ENCODE results near the gene DTNA. TPM values are rescaled to one million over a fixed set of nuclear protein-coding genes. Genes with fewer than 3 reads are reported as not detected.

The DTNA gene
- total and polyA plus RNA-seq, 2 of the 8 experiments (the other 6 are each of a cell fraction or from before 2014, with no cell fraction given), result 30.2 to 32.7 TPM

DNA sequence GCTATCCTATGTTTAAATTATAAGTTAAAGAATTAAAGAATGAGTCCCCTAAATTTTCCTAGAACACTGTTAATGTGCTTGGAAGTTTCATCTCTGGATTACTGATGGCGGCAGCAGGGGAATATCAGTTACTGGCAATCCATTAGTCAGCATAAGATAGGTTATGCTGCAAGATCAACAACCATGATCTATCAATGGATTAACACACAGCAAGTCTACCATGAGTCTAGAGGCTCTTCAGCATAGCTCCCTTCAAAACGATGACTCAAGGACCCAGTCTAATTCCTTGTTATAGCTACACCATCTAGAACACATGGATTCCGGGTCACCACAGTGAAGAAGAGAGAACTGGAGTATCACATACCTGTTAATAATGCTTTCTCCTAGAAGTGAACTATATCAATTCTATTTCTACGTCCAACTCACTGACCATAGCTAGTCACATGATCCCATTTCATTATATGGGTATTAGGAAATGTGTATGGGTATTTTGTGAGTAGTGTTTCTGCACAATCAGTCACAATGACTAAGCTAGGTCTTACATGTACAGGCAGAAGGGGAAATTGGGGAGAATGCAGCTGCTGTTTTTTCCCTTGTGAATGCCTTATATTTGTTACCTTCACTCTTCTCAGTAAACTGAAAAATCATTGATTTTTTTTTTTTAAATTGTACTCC, 222.8 kb downstream of the DTNA start:
- H3K9me3 ChIP-seq (ENCODE audit: insufficient read depth in 2 of 2, low read depth in 1 of 2, low read length in 1 of 2), result no peaks in the 10 kb centered on the region
- TF ChIP-seq HDAC2 (IDR thresholded peaks at IDR 0.05; ENCODE audit: borderline replicate concordance in 1 of 2, low read depth in 2 of 2, low read length in 2 of 2) (no peak), TAF1 (IDR thresholded peaks at IDR 0.05; ENCODE audit: low read depth, low read length) (no peak), BACH1 (IDR thresholded peaks at IDR 0.05; ENCODE audit: low read length) (no peak), RFX5 (IDR thresholded peaks at IDR 0.05; ENCODE audit: borderline replicate concordance, low read depth, low read length) (no peak), SRF (IDR thresholded peaks at IDR 0.05; ENCODE audit: low read depth, low read length) (no peak), MAFK (IDR thresholded peaks at IDR 0.05; ENCODE audit: low read depth, low read length) (no peak), CTBP2 (IDR thresholded peaks at IDR 0.05; ENCODE audit: borderline replicate concordance, insufficient read depth, insufficient read length, low read length) (no peak), PHF8 (conservative IDR thresholded peaks at IDR 0.05; ENCODE audit: low read depth, low read length) (no peak), POU5F1 (IDR thresholded peaks at IDR 0.05; ENCODE audit: low read depth, low read length) (no peak), CBX5 (IDR thresholded peaks at IDR 0.05; ENCODE audit: low read depth, low read length) (no peak)
- TF ChIP-seq, protein P1, sequence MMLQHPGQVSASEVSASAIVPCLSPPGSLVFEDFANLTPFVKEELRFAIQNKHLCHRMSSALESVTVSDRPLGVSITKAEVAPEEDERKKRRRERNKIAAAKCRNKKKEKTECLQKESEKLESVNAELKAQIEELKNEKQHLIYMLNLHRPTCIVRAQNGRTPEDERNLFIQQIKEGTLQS (IDR thresholded peaks at IDR 0.05; ENCODE audit: insufficient read depth, low read depth, low read length), result no peak
- H2BK15ac ChIP-seq (ENCODE audit: low read length), result no peak overlapping the region
- no peak overlapping the region for H2BK12ac ChIP-seq (ENCODE audit: low read depth, low read length)
- H3K14ac ChIP-seq (ENCODE audit: insufficient read length), result no peak overlapping the region
- no peaks in the 10 kb centered on the region for H4K20me1 ChIP-seq (replicated peaks in 1 of 2; ENCODE audit: control insufficient read depth in 1 of 2, insufficient read depth in 2 of 2, low read length in 2 of 2)
- H2AK5ac ChIP-seq (ENCODE audit: low read depth, low read length), result no peak overlapping the region
- no peak overlapping the region for H4K5ac ChIP-seq (ENCODE audit: insufficient read length, low read depth, low read length)
- H3K79me1 ChIP-seq (ENCODE audit: low read depth, low read length), result no peaks in the 10 kb centered on the region
- no peaks in the 10 kb centered on the region for H3K23me2 ChIP-seq (ENCODE audit: low read depth, low read length)
- POLR2A ChIA-PET (ENCODE audit: partially characterized antibody), result interaction anchor here (0.7 kb wide), 1 partner anchor 1517 kb away, joined by 3 read pairs; no protein-coding TSS in a partner anchor
- 87% methylated on average over 4 of the region's 4 CpGs; no CpG with 5 or more reads in 1 of the 2 experiments for WGBS, 2 experiments (ENCODE audit: extremely low coverage in 1 of 2, insufficient coverage in 1 of 2, insufficient read length in 1 of 2, insufficient replicate concordance in 2 of 2, low coverage in 1 of 2, low lambda C conversion rate in 2 of 2, missing lambda C conversion rate in 1 of 2)
- no peak overlapping the region for H3K18ac ChIP-seq (ENCODE audit: extremely low read depth, low read length)
- H3K4me3 ChIP-seq (ENCODE audit: extremely low read depth in 1 of 4, insufficient read depth in 2 of 4, low read depth in 3 of 4, low read length in 4 of 4), result no peak overlapping the region
- H3K56ac ChIP-seq (replicated peaks; ENCODE audit: insufficient read length, low read depth, low read length), result no peak overlapping the region
- no peaks in the 10 kb centered on the region for H3K27me3 ChIP-seq (replicated peaks in 1 of 4; ENCODE audit: control insufficient read depth in 3 of 4, extremely low read depth in 1 of 4, insufficient read depth in 3 of 4, low read length in 3 of 4)
- FAIRE-seq (no peak), DNase-seq (ENCODE audit: low read depth in 1 of 2, low spot score in 2 of 2) (no peak)
- no peak overlapping the region for H2BK120ac ChIP-seq (replicated peaks; ENCODE audit: low read depth, low read length)
- CTCF ChIA-PET (ENCODE audit: partially characterized antibody), result interaction anchor here (0.6 to 1.1 kb wide), 6 partner anchors 10 to 66 kb away, joined by 3 to 5 read pairs (median 3); no protein-coding TSS in a partner anchor
- H4K8ac ChIP-seq (ENCODE audit: extremely low read depth, insufficient read depth, low read length), result no peak overlapping the region
- H3K4ac ChIP-seq (replicated peaks; ENCODE audit: insufficient read length, low read depth, low read length), result no peak overlapping the region
- no peaks in the 10 kb centered on the region for H3K79me2 ChIP-seq (ENCODE audit: control insufficient read depth in 1 of 2, insufficient read depth in 2 of 2, low read length in 2 of 2)
- H3K27ac ChIP-seq (ENCODE audit: low read depth, low read length), result no peak overlapping the region
- H2AFZ ChIP-seq (ENCODE audit: low read length), result no peak overlapping the region
- H2BK5ac ChIP-seq (ENCODE audit: low read depth, low read length), result no peak overlapping the region
- H2BK20ac ChIP-seq (ENCODE audit: low read length), result no peak overlapping the region
- no peak overlapping the region for H3K23ac ChIP-seq (ENCODE audit: insufficient read length)
- H3K4me2 ChIP-seq (ENCODE audit: insufficient read depth in 1 of 2, low read depth in 2 of 2, low read length in 2 of 2), result no peak overlapping the region
- H3K36me3 ChIP-seq (ENCODE audit: control insufficient read depth in 2 of 4, insufficient read depth in 4 of 4, low read length in 3 of 4), result no peaks in the 10 kb centered on the region
- H4K91ac ChIP-seq (replicated peaks; ENCODE audit: insufficient read length, low read length), result no peak overlapping the region
- H3K9ac ChIP-seq (replicated peaks in 1 of 4; ENCODE audit: extremely low read depth in 1 of 4, low read depth in 3 of 4, low read length in 3 of 4), result no peak overlapping the region
- 0 out of 7 replicates have a peak, but pooled peaks cover 0 to 2% (median 0%) of the 10 kb centered on the region in 4 experiments for H3K4me1 ChIP-seq (replicated peaks in 1 of 4; ENCODE audit: control insufficient read depth in 3 of 4, insufficient read depth in 4 of 4, low read length in 3 of 4)
